HG03521 (cell line): ENCODE data around the gene STX2.
"Not testable (repeated sequence)": the region's sequence is repeated elsewhere in the genome, so short reads cannot be mapped to it uniquely, and the experiment has no call there.

ENCODE experiments used
- ATAC-seq: cut with Tn5 transposase; IDR thresholded peaks from one replicate; pipeline ENCODE4 v1.9.1; 2021; ENCODE audit warnings: mild to moderate bottlenecking, moderate library complexity; ENCODE audit not compliant: unreplicated experiment

STX2 gene

DNA sequence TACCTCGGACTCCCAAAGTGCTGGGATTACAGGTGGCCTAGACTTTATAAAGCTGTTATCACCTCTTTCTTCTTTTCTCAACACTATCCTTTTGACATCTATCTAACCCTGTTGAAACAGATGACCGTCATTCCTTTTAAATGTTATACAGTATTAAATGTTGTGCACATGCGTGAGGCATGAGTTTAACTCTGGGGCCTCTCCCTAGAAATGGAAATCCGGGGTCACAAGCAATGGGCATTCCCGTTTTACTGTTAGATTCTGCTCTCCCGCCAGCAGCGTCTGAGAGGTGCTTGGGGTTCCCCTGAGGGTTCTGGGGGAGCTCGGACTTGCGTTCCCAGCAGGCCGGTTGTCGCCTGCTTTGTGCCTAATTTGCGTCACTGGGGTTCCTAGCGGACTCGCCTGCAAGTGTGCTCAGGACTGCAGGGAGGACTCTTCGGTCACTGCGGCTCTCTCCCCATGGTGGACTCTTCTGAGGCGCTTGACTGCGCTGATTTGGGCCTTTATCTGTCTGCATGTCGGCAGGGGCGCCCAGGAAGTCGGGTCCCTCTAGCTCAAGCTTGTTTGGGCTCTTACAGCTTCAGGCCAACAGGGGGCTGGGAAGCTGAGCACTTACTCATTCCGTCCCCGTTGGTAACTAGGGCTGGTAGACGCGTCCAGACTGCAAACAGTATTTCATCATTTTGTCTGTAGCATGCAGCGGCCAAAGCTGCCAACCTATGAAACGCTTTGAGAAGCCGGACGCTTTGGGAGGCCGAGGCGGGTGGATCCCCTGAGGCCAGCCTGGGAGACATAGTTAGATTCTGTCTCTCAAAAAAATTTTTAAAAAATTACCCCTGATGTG is 31.6 kb upstream of the STX2 start:
- peak; percentile 51 for ATAC-seq

DNA sequence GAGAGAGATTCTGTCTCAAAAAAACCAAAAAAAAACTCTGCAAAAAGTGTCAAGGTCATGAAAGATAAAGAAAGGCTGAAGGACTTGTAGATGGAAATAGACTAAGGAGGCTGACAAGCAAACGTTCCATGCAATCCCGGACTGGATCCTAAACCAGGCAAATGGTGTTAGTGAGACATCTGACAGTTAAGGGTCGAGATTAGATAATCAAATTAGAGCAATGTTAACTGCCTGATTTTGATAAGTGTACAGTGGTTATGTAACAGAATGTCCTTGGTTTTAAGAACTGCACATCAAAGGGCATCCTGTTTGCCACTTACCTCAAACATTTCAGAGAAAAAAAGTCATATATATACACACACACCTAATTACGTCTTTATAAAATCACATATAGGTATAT is 29.4 kb upstream of the STX2 start:
- no peak for ATAC-seq

DNA sequence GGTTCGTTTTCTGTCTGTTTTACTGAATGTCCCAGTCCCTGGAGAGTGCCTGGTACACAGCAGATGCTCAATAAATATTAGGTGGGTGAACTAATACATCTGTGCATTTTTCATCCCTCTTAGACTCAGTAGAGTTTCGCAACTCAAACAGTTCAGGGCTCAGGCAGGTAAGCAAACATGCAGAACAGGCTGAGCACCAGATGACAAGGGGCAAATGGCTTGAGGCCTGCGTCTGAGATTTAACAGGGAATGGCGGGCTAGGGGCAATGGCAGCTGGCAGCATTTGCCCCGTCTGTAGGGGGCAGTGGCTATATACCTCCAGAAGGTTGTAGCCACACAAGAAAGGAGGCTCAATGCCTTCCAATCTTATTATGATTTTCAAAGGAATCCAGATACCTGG is 24.2 kb upstream of the STX2 start:
- ATAC-seq, result no peak

DNA sequence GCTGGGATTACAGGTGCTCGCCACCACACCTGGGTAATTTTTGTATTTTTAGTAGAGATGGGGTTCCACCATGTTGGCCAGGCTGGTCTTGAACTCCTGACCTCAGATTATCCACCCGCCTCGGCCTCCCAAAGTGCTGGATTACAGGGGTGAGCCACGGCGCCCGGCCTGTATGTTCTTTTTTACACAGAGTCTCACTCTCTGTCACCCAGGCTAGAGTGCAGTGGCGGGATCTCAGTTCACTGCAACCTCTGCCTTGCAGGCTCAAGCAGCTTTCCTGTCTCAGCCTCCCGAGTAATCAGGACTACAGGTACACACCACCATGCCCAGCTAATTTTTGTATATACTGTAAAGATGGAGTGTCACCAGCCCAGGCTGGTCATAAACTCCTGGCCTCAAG is 23.7 kb upstream of the STX2 start:
- not testable (repeated sequence) for ATAC-seq

DNA sequence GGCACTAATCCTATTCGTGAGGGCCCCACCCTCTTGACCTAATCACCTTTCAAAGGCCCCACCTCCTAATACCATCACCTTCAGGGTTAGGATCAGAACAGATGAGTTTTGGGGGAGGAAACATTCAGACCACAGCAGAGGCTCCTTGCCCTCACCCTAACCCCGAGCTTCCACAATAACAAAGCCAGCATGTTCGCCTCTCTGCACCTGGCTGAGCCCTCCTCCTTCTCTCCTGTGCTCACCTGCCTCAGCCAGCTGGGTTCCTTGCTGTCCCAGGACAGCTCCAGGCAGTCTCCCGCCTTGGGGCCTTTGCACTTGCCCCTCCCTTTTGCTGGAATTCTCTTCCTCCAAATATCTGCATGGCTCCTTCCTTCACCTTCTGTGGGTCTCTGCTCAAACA is 23.1 kb upstream of the STX2 start:
- ATAC-seq, result no peak

DNA sequence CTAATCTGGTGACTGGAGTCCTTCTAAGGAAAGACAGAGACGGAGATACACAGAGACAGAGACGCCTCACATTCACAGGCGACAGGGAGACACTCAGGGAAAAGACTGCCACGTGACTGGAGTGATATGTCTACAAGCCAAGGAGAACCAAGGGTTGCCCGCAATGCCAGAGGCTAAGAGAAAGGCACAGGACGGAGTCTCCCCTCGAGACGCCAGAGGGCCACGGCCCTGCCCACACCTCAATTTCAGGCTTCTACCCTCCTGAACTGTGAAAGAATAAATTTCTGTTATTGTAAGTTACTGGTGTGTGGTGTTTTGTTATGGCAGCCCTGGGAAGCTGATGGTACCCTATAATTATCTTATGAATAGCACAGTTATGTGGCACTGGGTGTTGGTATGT is 21.3 kb upstream of the STX2 start:
- ATAC-seq, result no peak

DNA sequence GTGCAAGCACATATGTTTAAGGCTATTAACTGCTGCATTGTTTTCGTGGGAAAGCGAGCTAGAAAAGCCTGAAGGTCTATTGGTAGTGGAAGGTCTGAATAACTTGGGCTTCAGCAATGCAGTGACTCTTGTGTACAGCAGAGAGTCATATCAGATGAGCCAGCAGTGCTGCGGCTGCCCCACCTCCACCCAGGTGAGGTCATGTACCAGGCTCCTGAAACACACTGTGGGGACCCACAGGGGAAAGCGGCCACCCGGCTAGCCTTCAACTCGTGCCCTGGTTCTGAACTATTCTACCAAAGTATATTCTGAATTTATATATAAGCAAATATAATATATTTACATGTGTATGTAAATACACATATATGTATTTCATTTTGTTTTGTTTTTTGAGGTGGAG is 20.1 kb upstream of the STX2 start:
- no peak for ATAC-seq

DNA sequence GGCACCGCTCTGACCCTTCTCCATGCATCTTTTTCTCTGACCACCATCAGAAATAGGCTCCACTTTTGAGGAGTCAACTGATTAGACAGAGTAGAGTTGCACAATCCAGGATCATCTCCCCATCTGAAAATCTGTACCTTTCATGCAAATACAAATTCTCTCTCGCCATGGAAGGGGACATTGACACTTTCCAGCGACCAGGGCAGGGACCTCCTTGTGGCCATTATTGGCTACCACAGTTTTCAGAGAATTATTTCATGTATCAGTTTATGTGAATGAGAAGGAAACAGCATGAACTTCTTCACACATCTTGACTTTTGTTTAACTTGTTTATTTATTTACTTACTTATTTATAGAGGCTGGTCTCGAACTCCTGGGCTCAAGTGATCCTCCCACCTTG is 19.0 kb upstream of the STX2 start:
- no peak for ATAC-seq

DNA sequence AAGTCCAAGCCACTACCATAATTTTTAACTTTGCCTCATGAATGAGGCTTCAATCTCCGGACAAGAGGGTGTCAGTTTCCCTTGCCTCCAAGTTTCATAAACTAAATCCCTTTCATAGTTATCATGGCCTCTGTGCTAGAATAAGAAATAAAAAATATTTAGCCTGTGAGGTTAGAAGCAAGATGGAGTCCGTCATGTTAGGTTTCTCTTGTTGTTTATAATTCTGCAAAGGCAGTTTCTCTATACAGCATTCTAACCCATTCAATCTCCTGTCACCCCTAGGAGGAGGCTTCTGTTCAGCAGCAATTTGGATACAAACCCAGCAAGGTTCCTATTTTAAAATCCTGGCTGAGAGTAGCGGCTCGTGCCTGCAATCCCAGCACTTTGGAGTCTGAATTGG is 17.0 kb upstream of the STX2 start:
- no peak for ATAC-seq

DNA sequence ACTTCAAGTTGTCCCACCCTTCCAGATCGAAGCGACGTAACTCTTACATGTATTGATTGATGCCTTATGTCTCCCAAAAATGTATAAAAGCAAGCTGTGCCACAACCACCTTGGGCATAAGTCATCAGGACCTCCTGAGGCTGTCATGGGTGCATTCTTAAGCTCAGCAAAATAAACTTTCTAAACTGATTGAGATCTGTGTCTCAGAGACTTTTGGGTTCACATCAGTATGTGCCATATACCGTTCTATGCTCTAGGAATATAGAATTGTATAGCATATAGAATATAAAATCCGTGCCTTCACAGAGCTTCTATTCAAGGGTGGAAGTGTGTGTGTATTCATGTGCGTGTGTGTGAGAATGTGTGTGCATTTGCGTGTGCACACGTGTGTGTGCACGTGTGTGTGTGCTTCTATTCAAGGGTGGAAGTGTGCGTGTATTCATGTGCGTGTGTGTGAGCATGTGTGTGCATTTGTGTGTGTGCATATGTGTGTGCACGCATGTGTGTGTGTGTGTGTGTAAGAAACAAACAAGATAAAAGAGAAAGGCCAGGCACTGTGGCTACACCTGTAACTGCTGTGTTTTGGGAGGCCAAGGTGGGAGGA is 11.5 kb upstream of the STX2 start:
- ATAC-seq, result no peak

DNA sequence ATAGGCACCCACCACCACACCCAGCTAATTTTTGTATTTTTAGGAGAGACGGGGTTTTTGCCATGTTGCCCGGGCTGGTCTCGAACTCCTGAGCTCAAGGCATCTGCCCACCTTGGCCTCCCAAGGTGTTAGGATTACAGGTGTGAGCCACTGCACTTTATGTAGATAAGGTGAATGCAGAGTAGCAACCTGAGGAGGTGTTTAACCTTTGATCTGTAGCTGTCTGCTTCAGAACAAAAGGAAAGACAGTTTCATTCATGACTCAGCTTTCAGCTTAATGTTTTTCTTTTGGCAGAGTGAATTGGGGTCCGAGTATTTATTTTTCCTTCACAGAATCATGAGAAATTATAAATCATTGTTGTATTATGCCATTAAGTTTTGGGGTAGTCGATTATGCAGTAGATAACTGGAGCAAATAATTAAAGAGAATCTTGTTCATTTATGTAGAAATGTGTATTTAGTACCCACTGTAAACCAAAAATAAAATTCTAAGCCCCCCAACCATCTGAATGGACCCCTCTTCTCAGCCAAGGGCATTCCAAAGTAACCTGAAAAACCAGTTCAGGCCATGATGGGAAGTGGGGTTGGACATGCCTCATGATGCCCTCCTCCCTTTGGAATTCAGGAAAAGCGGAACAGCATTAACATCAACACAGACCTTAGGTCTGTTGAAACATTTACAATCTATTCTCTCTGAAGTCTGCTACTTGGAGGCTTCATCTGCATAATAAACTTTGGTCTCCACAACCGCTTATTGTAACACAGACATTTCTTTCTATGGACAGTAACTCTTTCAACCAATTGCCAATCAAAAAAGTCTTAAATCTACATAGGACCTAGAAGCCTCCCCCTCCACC is 10.7 kb upstream of the STX2 start:
- no peak for ATAC-seq

DNA sequence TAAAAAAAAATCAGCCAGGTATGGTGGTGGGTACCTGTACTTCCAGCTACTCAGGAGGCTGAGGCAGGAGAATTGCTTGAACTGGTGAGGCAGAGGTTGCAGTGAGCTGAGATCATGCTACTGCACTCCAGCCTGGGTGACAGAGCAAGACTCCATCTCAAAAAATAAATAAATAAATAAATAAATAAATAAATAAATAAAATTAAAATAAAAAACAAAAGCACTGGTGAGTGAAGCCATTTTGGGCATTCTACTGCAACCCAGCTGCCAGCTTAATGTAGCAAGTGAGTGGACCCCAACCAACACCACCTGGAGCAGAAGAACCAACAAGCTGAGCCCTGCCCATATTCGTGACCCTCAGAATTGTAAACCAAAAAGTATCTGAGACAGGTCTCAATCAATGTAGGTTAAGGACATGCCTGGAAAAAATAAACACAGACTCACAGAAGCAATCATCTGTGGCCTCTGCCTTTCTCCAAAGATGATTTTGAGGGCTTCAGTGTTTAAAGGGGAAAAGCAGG is 9.8 kb upstream of the STX2 start:
- ATAC-seq, result not testable (repeated sequence)

DNA sequence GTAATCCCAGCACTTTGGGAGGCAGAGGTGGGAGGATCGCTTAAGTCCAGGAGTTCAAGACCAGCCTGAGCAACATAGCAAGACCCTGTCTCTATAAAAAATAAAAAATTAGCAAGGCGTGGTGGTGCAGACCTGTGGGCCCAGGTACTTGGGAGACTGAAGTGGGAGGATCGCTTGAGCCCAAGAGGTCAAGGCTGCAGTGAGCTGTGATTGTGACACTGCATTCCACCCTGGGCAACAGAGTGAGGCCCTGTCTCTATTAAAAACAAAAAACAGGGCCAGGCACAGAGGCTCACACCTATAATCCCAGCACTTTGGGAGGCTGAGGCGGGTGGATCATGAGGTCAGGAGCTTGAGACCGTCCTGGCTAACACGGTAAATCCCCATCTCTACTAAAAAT is 9.1 kb upstream of the STX2 start:
- not testable (repeated sequence) for ATAC-seq

DNA sequence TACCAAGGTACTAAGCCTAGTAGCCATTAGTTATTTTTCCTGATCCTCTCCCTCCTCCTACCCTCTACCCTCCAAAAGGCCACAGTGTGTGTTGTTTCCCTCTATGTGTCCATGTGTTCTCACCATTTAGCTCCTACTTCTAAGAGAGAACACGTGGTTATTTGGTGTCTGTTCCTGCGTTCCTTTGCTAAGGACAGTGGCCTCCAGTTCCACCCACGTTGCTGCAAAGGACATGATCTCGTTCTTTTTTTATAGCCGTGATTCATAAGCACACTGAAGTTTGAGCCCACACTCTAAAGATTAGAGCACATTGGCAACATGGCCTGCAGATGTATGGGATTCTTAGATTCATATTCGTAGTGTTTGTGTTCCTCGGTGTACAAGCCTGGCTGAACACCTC is 8.1 kb upstream of the STX2 start:
- ATAC-seq, result no peak

DNA sequence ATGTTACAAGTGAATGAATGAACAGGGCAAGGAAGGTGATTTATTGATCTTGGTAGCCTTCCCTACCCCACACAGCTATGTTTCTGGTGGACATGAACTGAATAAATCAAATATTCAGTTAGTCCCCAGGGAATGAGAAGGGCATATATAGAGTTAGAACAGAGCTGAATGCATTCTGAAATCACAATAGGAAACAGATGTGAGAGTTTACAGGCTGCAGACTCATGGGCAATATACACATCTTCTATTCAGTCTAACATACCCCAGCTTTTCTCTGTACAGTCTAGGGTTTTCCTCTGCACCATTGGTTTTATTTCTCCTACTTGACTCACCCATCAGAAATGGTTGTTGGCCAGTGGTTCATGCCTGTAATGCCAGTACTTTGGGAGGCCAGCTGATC is 7.3 kb upstream of the STX2 start:
- ATAC-seq, result no peak

DNA sequence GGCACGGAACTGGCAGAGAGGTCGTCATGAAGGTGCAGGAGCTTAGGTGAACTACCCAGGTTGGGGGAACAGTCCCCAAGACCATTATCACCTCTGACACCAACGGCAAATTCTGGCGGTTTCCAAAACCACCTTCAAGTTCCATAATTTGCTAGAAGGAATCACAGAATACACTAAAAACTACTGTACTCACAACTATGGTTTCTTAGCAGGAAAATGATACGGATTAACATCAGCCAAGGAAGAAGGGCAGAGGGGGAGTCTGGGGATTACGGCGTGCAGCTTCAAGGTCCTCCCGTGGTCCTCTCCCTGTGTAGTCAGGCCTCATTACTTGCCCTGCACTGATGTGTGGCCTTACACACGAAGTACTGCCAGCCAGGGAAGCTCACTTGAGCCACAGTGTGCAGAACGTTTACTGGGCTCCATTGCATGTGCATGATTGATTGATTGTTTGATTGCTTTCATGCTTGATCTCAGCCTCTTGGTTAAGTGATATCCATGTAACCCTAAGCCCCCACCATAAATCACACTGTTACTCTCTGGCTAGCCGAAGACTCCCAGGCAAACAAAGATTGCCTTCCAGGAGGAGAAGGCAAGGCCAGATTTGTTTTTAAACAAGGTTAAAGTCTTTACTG is 837 bp upstream of the STX2 start:
- ATAC-seq, result no peak

DNA sequence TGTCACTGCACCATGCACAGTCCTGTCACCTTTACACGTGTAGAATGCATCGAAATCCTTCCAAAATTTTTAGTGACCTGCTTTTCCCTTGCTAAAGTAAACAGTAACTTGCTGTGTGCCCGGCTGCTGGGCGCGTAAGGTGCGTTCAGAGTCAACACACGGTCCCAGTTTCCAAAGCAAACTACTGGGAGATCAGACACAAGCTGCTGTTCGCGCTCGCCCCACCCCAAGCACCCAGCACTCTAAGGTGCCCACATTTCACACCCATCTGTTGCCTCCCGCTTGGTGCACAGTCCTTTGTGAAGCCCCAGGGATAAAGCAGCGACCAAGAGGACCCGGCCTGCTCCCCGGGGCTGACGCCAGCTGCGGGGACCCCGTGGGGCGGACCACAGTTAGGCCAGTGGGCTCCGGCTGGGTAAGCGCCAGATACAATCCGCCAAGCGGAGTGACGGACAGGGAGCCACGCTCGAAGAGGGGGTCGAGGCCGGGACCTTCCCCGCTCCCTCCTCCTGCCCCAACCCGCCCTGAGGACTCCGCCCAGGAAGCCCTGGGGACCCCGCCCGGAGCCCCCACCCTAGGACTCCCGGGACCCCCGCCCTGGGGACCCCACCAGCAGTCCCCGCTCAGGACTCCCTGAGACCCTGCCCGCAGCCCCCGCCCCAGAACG is 633 bp downstream of the STX2 start:
- ATAC-seq, result peak; percentile 6

DNA sequence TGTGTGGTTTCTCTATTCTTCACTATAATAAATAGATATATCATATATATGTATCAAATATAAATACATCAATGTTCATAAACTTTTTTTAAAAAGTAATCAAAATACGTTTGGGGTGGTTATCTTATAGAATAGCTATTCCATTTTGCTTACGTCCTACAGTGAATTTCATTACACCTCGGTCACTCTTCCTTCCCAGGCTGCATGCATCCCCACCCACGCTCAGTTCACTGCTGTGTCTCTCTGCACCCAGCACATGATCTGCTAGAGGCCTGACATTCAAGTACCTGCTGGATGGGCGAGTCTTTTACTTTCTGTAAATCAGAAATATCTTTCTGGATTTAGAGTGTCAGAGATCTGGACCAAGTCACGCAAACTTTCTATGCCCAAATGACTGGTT is 3.6 kb downstream of the STX2 start:
- ATAC-seq, result no peak

DNA sequence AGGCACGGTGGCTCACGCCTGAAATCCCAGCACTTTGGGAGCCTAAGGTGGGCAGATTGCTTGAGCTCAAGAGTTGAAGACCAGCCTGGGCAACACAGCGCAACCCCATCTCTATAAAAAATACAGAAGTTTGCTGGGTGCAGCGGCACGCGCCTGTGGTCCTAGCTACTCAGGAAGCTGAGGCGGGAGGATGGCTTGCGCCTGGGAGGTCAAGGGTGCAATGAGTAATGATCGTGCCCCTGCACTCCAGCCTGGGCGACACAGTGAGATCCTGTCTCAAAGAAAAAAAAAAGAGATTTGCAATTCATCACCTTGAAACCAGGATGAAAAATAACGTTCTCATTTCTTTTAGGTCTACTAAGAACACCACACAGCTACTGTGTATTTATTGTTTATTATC is 4.0 kb downstream of the STX2 start:
- no peak for ATAC-seq

DNA sequence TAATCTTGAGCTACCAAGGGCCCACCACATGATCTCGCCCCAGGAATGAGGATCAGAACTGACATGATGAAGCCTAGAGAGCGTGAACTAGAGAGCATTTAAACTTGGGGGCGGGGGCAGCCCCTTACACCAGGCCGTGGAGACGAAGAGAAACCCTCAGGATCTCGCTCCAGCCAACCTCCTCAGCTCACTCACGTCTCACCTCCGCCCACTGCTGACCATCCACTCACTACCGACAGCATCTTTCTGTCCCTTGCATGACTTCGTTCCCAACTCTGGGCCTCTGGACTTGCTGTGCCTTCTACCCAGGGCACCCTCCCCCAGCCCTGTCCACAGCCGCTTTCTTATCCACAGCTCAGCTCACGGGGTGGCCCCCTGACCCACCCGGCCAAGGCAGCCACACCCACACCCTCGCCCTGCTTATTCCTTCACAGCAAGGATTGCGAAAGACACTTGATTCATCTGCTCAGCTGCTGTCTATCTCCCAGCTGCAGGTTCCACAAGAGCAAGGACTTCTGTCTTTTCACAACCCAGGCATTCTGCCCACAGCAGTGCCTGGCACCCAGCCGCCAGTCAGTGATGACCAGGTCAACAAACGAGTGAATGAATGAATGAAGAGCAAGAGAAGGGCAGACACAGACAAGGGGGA is 6.4 kb downstream of the STX2 start:
- ATAC-seq, result no peak
